Stimulated activated CD4-positive, alpha-beta T cell treated with anti-CD3 and anti-CD28 coated beads, Interleukin-1b, Interleukin-23, amount 100 ng/mL, for 1 hour (primary cell): ENCODE results near the gene CD82.

Experiments used
- DNase-seq, 2 donors: peaks; one replicate each; pipeline ENCODE4 v3.0.0-alpha.2; 2020; ENCODE audit warnings: low read depth in 2 of 2

CD82 gene

GRCh38 chr11:44615913-44616791, 50.7 kb downstream of the CD82 start:
- no peak for DNase-seq

- DNase-seq, result no peak
Observed at GRCh38 chr11:44617671-44618461, 52.4 kb downstream of the CD82 start.

- DNase-seq, result no peak
Observed at GRCh38 chr11:44618561-44619425, 53.3 kb downstream of the CD82 start.

DNA sequence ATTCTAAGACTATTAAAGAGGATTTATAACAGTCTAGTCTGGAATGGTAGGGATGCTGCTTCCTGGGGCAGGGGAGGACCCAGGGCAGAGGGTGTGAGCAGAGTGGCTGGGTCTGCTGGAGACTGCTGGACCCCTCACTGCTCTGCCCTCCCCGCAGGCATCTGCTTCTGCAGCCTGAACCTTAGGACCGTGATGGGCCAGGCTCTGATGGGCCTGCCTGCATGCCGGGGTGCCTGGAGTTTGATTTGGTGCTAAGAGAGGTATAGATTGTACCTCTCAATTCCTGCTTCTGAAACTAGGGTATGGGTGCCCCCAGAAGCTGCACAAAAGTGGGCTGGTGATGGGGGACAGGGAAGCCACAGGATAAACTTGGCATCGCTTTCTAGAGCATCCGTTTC, 54.9 kb downstream of the CD82 start:
- DNase-seq, result no peak

DNA sequence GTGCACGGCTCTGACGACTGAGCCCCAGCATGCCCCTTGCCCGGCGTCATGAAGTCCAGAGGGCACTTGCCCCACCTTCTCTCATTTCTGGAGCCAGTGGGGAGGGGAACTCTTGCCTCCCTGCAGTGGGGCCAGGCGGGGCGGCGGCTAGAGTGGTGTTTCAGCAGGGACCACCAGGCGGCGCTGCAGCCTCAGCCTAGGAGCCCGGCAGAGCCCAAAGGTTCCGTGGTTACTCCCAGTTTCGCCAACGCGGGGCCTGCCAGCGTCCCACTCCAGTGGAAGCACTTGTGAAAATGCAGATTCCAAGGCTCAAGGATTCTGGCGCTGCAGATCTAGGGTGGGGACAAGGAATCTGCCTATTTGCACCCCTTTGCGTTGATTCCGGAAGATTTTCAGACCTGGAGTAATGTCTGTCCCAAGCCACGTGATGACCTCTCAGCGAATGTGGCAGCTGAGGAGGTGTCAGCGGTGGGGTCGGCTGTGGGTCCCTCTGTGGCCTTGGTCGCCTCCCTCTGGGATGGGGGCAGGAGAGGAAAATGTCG, 55.7 kb downstream of the CD82 start:
- peak in 1 of 2 donors; percentile 30 for DNase-seq

GRCh38 chr11:44621784-44622183, 56.3 kb downstream of the CD82 start:
- DNase-seq, result no peak

GRCh38 chr11:44622190-44622650, 56.8 kb downstream of the CD82 start:
- DNase-seq, result no peak

DNA sequence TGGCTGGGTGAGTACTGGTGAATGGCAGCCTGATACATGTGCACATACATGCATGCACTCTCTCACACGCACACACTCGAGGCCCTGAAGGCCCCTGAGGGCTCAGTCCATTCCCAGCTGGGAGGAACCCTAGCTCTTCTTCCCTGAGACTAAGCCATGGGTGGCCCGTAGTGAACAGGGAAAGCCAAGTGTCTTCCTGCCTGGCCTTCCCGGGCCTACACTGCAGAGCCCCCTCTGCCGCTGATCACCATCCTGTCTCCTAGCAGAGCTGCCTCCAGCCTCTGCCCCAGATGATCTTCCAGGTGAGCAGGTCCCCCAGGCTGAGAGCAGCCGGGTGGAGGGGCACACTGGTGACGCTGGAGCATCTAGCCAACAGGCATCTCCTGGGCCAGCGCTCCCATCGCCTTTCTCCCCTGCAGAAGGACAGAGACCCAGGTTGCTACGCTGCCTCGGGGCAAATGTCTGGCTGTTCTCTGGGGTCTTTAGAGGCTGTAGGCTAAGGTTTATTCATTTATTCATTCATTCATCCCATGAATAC, 57.3 kb downstream of the CD82 start:
- DNase-seq, result no peak

- DNase-seq, result no peak
Observed at GRCh38 chr11:44623341-44623730, 57.9 kb downstream of the CD82 start.

- no peak for DNase-seq
Observed at GRCh38 chr11:44623731-44624491, 58.4 kb downstream of the CD82 start.

DNA sequence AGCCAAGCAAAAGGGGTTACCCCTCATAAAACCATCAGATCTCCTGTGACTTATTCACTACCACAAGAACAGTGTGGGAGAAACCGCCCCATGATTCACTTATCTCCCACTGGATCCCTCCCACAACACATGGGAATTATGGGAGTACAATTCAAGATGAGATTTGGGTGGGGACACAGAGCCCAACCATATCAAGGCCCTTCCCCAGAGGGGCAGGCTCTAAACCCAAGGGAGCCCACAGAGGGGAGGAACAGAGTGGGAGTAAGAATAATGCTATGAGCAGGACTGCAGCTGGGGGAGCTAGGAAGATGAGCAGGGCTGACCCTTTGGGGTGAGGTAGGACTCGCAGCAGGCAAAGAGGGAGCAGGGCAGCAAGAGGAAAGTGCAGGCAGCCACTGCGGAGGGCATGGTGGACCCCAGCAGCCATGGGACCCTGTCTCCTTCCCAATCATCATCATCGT, 59.3 kb downstream of the CD82 start:
- DNase-seq, result no peak

DNA sequence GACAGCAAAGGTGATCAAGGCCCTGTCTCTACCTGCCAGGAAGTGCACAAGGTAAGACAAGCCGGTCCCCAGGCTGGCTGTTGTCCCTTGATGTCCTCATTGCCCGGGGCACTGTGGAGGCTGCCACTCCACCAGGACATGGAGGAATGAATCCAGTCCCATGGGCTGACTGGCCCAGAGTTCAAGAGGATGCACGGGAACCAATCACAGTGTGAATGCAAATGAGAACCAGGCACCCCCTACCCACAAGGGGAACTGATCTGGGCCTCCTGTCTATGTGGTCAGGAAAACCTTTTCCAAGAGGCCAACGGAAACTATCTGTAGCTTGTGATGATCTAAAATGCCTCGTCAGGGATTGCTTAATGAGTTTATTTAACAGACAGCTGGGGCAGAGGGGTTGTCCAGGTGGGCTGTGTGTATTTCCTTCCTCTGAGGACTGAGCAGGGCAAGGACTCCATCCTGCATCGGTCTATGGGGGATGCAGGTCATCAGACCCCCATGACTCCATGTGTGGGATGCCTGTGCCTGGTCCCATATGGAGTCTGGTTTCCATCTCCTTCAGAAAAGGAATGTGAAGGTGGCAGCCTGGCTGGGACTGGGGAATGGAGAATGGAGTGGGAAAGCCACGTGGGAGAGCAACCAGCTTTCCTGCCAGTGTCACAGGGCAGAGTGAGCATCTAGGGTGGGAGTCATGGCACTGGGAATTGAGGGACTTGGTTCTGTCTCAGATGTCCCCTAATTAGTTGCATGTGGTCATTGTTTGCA, 60.5 kb downstream of the CD82 start:
- no peak for DNase-seq

DNA sequence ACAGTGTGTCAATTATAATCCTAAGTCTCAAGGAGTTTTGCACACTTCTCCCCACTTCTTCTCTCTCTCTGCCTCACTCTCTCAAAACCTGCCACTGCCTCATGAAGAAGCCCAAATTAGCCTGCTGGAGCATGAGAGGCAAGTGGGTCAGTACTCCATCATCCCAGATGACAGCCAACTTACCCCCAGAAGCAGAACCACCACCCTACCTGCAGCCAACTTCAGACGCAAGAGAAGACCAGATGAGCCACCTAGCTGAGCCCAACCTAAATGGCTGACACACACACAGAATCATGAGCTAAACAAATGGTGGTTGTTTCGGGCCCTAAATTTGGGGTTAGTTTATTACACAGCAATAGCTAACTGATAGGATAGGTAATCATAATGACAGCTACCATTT, 61.2 kb downstream of the CD82 start:
- DNase-seq, result no peak

DNA sequence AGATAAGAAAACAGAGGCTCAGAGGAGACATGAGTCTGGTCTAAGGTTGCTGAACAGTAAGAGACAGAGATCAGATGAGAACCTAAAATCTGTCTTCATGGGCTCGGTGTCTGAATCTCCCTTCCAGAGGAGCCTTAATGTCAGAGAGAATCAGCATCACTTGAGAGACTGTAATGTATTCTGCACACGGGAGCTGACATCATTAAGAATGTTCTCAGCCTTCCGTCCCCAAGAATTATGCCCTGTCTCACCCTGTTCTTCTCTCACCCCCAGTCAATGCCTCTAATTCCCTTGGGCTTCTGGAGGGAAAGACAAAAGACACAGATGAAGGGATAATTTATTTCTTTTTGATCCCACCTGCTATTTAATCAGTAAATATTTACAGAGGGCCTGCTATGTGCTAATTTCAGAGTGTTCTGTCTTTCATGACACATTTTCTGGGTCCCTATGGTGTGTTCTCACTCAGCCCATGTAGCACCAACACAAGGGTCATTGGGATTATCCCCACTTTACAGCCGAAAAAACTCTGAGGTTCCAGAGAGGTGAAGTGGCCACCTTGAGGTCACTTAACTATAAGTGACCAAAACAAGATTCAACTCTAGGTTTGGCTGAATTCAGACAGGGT, 61.8 kb downstream of the CD82 start:
- DNase-seq, result no peak

GRCh38 chr11:44627911-44628729, 62.7 kb downstream of the CD82 start:
- no peak for DNase-seq

- DNase-seq, result no peak
Observed at GRCh38 chr11:44628730-44629700, 63.6 kb downstream of the CD82 start.

- no peak for DNase-seq
Observed at GRCh38 chr11:44629732-44630345, 64.4 kb downstream of the CD82 start.
